HepG2 (cell line): ENCODE data around the gene ZNF84. TPM values are rescaled to one million over a fixed set of nuclear protein-coding genes. Genes with fewer than 3 reads are reported as not detected.
A peak's percentile ranks its signal among the peaks of the same experiment; 100 is the strongest.

Source experiments
- BORCS8-MEF2B ChIP-seq: sonication (generic); formaldehyde crosslinking; IDR thresholded peaks from 2 replicates; pipeline ENCODE4 v1.8.0; 2022; ENCODE audit warnings: mild to moderate bottlenecking, missing genetic modification reagents
- DNMT3B ChIP-seq: conservative IDR thresholded peaks from 2 replicates; pipeline ENCODE4 v1.6.1; 2016; ENCODE audit warnings: missing biosample characterization, control low read depth
- IKZF5 ChIP-seq: IDR thresholded peaks from 2 replicates; pipeline ENCODE4 v1.6.1; 2018; ENCODE audit warnings: missing genetic modification reagents, mild to moderate bottlenecking, missing compliant biosample characterization
- MEIS2 ChIP-seq: sonication (generic); formaldehyde crosslinking; IDR thresholded peaks from 2 replicates; pipeline ENCODE4 v1.9.0; 2021; ENCODE audit warnings: mild to moderate bottlenecking, missing genetic modification reagents
- NONO ChIP-seq, 2 experiments: fragments of 450-650 bp in 1 of 2; sonication (generic) in 1 of 2; formaldehyde crosslinking in 1 of 2; IDR thresholded peaks in 1 of 2; conservative IDR thresholded peaks in 1 of 2; 2 replicates each; pipeline versions ENCODE4 v1.6.1 to v1.8.0; 2017 to 2022; ENCODE audit warnings: mild to moderate bottlenecking in 1 of 2, missing genetic modification reagents in 1 of 2, moderate library complexity in 1 of 2
- TEAD3 ChIP-seq: optimal IDR thresholded peaks from 2 replicates; pipeline ENCODE3; 2016; ENCODE audit warnings: borderline replicate concordance
- ZBTB40 ChIP-seq, 2 experiments: fragments of 450-650 bp in 1 of 2; sonication (generic) in 1 of 2; formaldehyde crosslinking in 1 of 2; IDR thresholded peaks; 2 replicates each; pipeline versions ENCODE4 v1.6.1 to v1.8.0; 2016 to 2022; ENCODE audit warnings: antibody characterized with exemption in 1 of 2, mild to moderate bottlenecking in 1 of 2, missing genetic modification reagents in 1 of 2
- ZFY ChIP-seq: sonication (generic); formaldehyde crosslinking; IDR thresholded peaks from 2 replicates; pipeline ENCODE4 v1.4.0; 2020; ENCODE audit warnings: missing genetic modification reagents
- ZKSCAN1 ChIP-seq: fragments of 150-350 bp; IDR thresholded peaks from 2 replicates; pipeline ENCODE4 v1.6.1; 2014; ENCODE audit warnings: low read length
- ZKSCAN5 ChIP-seq: sonication (generic); formaldehyde crosslinking; IDR thresholded peaks from 2 replicates; pipeline ENCODE4 v1.5.1; 2020; ENCODE audit warnings: mild to moderate bottlenecking, missing genetic modification reagents
- ZNF616 ChIP-seq: sonication (generic); formaldehyde crosslinking; IDR thresholded peaks from 2 replicates; pipeline ENCODE4 v1.5.0; 2020; ENCODE audit warnings: low read depth, mild to moderate bottlenecking, missing genetic modification reagents
- ZNF691 ChIP-seq: sonication (generic); formaldehyde crosslinking; IDR thresholded peaks from 2 replicates; pipeline ENCODE4 v1.4.0; 2020; ENCODE audit warnings: missing genetic modification reagents, low read depth, mild to moderate bottlenecking, borderline replicate concordance
- polyA plus RNA-seq, 8 experiments: library from polyadenylated mRNA; depleted of rRNA in 3 of 8; stranded (reverse) in 7 of 8; unstranded in 1 of 8; fragments of >200 nt; fragmentation: Illumina TruSeq in 4 of 8; extraction: Trizol in 4 of 8; gene quantifications; 2 replicates each; pipeline versions ENCODE4 v1.2.1 to v1.2.3, GENCODE V29; 2011 to 2016; ENCODE audit warnings: low read depth in 4 of 8, missing spikeins in 1 of 8, mixed read lengths in 1 of 8; ENCODE audit not compliant: insufficient read depth in 1 of 8
- total RNA-seq, 5 experiments: library from RNA; depleted of rRNA; stranded (reverse); fragments of >200 nt; fragmentation: Illumina TruSeq; extraction: Trizol; gene quantifications; 2 replicates each; pipeline ENCODE4 v1.2.3, GENCODE V29; 2016; ENCODE audit warnings: low read depth in 1 of 5
- TF ChIP-seq, protein P1 (sequence below), 2 experiments: IDR thresholded peaks; 2 replicates each; pipeline ENCODE4 v1.6.1; 2011 to 2012; ENCODE audit warnings: low read length in 2 of 2, borderline replicate concordance in 1 of 2, low read depth in 1 of 2, mild to moderate bottlenecking in 1 of 2, moderate library complexity in 1 of 2

The ZNF84 gene
- total and polyA plus RNA-seq, 2 of the 13 experiments (the other 11 are each of a cell fraction or from before 2014, with no cell fraction given), result 15.5 to 21.8 TPM

GRCh38 chr12:133037207-133038005, at the start of gene ZNF84 (continued):
- TF ChIP-seq ZBTB40 (IDR thresholded peaks at IDR 0.05) (no peak), ZBTB40 (CRISPR knock-in tag; IDR thresholded peaks at IDR 0.05) (peak; percentile 70; the same call in 1 of the 2 replicates), TEAD3 (CRISPR knock-in tag) (peak; percentile 69), BORCS8-MEF2B (peak; percentile 93), ZKSCAN5 (CRISPR knock-in tag) (no peak), IKZF5 (CRISPR knock-in tag) (peak; percentile 71), NONO (IDR thresholded peaks at IDR 0.05) (no peak), NONO (CRISPR knock-in tag; conservative IDR thresholded peaks at IDR 0.05) (peak; percentile 94), MEIS2 (CRISPR knock-in tag) (no peak), ZNF691 (CRISPR knock-in tag) (peak; percentile 88; the same call in 1 of the 2 replicates), ZKSCAN1 (no peak), ZFY (CRISPR knock-in tag) (peak; percentile 88), ZNF616 (CRISPR knock-in tag) (peak; percentile 90), DNMT3B (no peak)
- TF ChIP-seq, protein P1, sequence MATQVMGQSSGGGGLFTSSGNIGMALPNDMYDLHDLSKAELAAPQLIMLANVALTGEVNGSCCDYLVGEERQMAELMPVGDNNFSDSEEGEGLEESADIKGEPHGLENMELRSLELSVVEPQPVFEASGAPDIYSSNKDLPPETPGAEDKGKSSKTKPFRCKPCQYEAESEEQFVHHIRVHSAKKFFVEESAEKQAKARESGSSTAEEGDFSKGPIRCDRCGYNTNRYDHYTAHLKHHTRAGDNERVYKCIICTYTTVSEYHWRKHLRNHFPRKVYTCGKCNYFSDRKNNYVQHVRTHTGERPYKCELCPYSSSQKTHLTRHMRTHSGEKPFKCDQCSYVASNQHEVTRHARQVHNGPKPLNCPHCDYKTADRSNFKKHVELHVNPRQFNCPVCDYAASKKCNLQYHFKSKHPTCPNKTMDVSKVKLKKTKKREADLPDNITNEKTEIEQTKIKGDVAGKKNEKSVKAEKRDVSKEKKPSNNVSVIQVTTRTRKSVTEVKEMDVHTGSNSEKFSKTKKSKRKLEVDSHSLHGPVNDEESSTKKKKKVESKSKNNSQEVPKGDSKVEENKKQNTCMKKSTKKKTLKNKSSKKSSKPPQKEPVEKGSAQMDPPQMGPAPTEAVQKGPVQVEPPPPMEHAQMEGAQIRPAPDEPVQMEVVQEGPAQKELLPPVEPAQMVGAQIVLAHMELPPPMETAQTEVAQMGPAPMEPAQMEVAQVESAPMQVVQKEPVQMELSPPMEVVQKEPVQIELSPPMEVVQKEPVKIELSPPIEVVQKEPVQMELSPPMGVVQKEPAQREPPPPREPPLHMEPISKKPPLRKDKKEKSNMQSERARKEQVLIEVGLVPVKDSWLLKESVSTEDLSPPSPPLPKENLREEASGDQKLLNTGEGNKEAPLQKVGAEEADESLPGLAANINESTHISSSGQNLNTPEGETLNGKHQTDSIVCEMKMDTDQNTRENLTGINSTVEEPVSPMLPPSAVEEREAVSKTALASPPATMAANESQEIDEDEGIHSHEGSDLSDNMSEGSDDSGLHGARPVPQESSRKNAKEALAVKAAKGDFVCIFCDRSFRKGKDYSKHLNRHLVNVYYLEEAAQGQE (IDR thresholded peaks at IDR 0.05; ENCODE audit: borderline replicate concordance in 1 of 2, low read depth in 1 of 2, low read length in 2 of 2), result no peak
